ENCODE measurements around the gene OPA3.

GRCh38 chr19:45601524-45602374 is 17.1 kb upstream of the OPA3 start, which contains the start of gene GPR4:
- TF ChIP-seq EZH2 (IDR thresholded peaks at IDR 0.05; ENCODE audit: low read length) = peak; percentile 98
- no peak for TF ChIP-seq CTCF (optimal IDR thresholded peaks at IDR 0.05 in 1 of 3, IDR thresholded peaks at IDR 0.05 in 1 of 3, conservative IDR thresholded peaks at IDR 0.05 in 1 of 3; ENCODE audit: extremely low read depth in 1 of 3, insufficient read depth in 2 of 3, low read length in 3 of 3)

Data from keratinocyte (primary cell).